Ascending aorta (tissue), 2 donors: ENCODE data around the gene HAND1. TPM values are rescaled to one million over a fixed set of nuclear protein-coding genes. Genes with fewer than 3 reads are reported as not detected.
"Not testable (repeated sequence)": the region's sequence is repeated elsewhere in the genome, so short reads cannot be mapped to it uniquely, and the experiment has no call there.

ENCODE experiments used
- DNase-seq, 2 donors: peaks; one replicate each; pipeline ENCODE4 v3.0.0-alpha.2; 2019; ENCODE audit warnings: low spot score in 2 of 2
- H3K27ac ChIP-seq, 2 donors: fragments of 200-600 bp; sonication (generic); one replicate each; pipeline ENCODE4 v1.5.1; 2016 to 2017; ENCODE audit warnings: mild to moderate bottlenecking in 1 of 2
- H3K27me3 ChIP-seq: fragments of 200-600 bp; sonication (generic); one replicate; pipeline ENCODE4 v1.5.1; 2017
- H3K36me3 ChIP-seq, 2 donors: fragments of 200-600 bp; sonication (generic); one replicate each; pipeline ENCODE4 v1.5.1; 2016
- H3K4me1 ChIP-seq, 2 donors: fragments of 200-600 bp; sonication (generic); one replicate each; pipeline ENCODE4 v1.5.1; 2016 to 2017; ENCODE audit warnings: mild to moderate bottlenecking in 1 of 2
- H3K4me3 ChIP-seq, 2 donors: fragments of 200-600 bp; sonication (generic); one replicate each; pipeline ENCODE4 v1.5.1; 2016 to 2017; ENCODE audit warnings: mild to moderate bottlenecking in 1 of 2
- H3K9me3 ChIP-seq, 2 donors: fragments of 200-600 bp; sonication (generic); one replicate each; pipeline ENCODE4 v1.5.1; 2016
- intact Hi-C: fragments of 100-400 bp; cut with DNase I; formaldehyde crosslinking; loops from one replicate; pipeline ENCODE4 v1.15.1; 2023
- total RNA-seq: library from RNA; depleted of rRNA; stranded (reverse); fragments of >200 nt; gene quantifications from one replicate; pipeline ENCODE4 v1.1.0, GENCODE V29; 2016
- TF ChIP-seq, protein P1 (sequence below), 3 experiments: fragments of 200-600 bp in 2 of 3; fragments of 450-650 bp in 1 of 3; sonication (generic) in 2 of 3; IDR thresholded peaks; one replicate each; pipeline ENCODE4 v1.5.1; 2016 to 2019; ENCODE audit warnings: antibody characterized with exemption in 3 of 3, mild to moderate bottlenecking in 1 of 3, moderate library complexity in 1 of 3

HAND1 gene
- total RNA-seq, 1 donor from 2014 or later: not detected

DNA sequence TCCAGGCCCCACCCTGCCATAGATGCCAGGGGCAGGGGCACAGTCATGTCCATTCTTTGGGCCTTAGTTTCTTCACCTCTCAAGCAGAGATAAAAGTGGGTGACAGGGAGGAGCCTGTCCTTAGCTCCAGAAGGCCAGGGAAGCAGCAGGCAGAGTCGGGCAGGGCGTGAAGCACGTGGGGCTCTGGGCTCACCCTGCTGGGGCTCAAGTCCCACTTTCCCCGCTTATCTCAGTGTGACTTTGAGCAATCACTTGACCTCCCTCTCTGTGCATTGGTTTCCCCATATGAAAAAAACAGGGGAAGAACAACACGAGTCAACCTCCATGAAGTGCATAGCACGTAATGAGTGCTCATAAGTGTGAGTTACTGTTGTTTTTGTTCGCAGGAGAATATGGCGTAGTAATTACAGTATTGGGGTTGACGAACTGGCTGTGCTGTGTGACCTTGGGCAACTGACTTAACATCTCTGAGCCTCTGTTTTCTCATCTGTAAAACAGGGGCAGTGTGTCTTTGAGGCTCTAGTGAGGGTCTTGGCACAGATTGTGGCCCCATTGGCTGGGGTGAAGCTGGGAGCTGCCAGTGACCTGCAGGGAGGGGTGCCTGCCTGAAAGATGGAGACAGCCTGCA lies 39.9 kb upstream of the HAND1 start:
- H3K4me3 ChIP-seq: no peak overlapping the region
- TF ChIP-seq, protein P1, sequence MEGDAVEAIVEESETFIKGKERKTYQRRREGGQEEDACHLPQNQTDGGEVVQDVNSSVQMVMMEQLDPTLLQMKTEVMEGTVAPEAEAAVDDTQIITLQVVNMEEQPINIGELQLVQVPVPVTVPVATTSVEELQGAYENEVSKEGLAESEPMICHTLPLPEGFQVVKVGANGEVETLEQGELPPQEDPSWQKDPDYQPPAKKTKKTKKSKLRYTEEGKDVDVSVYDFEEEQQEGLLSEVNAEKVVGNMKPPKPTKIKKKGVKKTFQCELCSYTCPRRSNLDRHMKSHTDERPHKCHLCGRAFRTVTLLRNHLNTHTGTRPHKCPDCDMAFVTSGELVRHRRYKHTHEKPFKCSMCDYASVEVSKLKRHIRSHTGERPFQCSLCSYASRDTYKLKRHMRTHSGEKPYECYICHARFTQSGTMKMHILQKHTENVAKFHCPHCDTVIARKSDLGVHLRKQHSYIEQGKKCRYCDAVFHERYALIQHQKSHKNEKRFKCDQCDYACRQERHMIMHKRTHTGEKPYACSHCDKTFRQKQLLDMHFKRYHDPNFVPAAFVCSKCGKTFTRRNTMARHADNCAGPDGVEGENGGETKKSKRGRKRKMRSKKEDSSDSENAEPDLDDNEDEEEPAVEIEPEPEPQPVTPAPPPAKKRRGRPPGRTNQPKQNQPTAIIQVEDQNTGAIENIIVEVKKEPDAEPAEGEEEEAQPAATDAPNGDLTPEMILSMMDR (IDR thresholded peaks at IDR 0.05): no peak
- DNase-seq: no peak
- H3K27me3 ChIP-seq: peaks cover 5% of the 10 kb centered on the region
- intact Hi-C loops: no loop called here
- H3K9me3 ChIP-seq: no peaks in the 10 kb centered on the region
- H3K36me3 ChIP-seq: no peaks in the 10 kb centered on the region
- H3K27ac ChIP-seq: no peak overlapping the region
- H3K4me1 ChIP-seq: no peaks in the 10 kb centered on the region

DNA sequence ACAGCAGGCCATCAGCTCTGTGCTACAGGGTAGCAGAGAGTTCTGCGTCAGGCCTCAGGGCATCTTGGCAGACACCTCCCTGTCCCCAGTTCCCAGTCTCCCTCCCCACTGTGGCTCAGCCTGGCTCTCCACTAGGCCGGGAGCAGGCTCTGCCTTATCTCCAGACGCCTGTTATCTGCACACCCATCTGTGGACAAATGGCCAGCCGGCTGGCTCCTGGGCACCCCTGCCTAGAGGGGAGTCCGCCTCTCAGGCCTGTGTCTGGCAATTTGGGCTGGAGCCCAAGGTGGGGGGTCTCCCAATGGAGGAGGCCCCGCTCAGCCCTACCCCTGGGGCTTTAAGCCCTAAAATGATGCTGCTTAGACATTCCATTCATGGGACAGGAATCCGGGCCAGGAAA lies 39.2 kb upstream of the HAND1 start:
- no peak for DNase-seq
- no peaks in the 10 kb centered on the region for H3K4me1 ChIP-seq
- intact Hi-C loops: no loop called here
- TF ChIP-seq, protein P1 (IDR thresholded peaks at IDR 0.05): no peak
- peaks cover 5% of the 10 kb centered on the region for H3K27me3 ChIP-seq
- no peak overlapping the region for H3K27ac ChIP-seq
- H3K9me3 ChIP-seq: no peaks in the 10 kb centered on the region
- no peak overlapping the region for H3K4me3 ChIP-seq
- no peaks in the 10 kb centered on the region for H3K36me3 ChIP-seq

DNA sequence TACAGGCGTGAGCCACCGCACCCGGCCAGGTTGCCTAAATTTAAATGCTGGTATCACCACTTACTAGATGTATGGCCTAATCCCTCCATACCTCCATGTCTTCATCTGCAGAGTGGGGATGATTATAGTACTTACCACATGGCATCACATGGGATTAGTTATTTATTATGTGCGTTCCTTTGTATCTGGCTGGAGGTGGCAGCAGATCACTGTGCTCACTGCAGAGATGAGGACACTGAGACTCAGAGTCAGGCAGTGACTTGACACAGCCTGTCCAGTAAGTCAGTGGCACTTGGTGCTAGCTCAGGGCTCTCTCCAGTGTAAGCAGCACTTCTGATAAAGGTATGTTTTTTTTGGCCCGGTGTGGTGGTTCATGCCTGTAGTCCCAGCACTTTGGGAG lies 38.4 kb upstream of the HAND1 start:
- no peak overlapping the region for H3K27ac ChIP-seq
- intact Hi-C loops: no loop called here
- H3K27me3 ChIP-seq: peaks cover 5% of the 10 kb centered on the region

DNA sequence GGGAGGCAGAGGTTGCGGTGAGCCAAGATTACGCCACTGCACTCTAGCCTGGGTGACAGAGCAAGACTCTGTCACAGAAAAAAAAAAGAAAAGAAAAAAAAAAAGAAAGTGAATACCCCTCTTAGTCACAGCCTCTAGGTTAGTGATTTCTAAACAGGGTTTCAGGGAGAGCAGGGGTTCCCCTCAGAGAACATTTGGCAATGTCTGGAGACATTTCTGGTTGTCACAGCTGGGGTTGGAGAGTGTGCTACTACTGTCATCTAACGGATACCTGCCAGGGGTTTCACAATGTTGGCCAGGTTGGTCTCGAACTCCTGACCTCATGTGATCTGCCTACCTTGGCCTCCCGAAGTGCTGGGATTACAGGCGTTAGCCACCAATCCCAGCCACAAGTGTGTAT lies 37.5 kb upstream of the HAND1 start:
- H3K36me3 ChIP-seq, DNase-seq, H3K9me3 ChIP-seq, H3K27me3 ChIP-seq, H3K4me3 ChIP-seq, intact Hi-C loops, H3K27ac ChIP-seq, H3K4me1 ChIP-seq: not testable (repeated sequence)

More for the DNA sequence above, 38.4 kb upstream of the HAND1 start:
- TF ChIP-seq, protein P1 (IDR thresholded peaks at IDR 0.05): no peak
- Histone ChIP-seq H3K4me1 (no peaks in the 10 kb centered on the region), H3K36me3 (no peaks in the 10 kb centered on the region), H3K9me3 (no peaks in the 10 kb centered on the region), H3K4me3 (no peak overlapping the region)
- no peak for DNase-seq

DNA sequence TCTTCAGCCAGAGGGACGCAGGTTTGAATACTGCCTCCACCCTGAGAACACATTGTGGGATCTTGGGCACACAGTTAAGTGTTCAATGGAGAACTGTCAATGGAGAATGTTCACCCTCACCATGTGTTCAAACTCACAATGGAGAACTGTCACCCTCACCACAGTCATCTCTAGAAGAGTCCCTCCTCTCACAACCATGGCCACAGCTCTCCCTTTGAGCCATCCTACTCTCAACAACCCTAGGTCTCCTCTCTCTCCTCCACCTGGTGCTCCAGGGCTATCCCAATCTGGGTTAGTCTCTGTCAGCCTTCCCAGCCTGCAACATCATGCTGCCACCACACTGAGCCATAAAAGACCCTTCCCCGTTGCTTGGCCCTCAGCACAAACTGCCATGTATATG lies 36.3 kb upstream of the HAND1 start:
- H3K4me1 ChIP-seq: no peaks in the 10 kb centered on the region
- no peaks in the 10 kb centered on the region for H3K27me3 ChIP-seq
- no peaks in the 10 kb centered on the region for H3K36me3 ChIP-seq
- no peaks in the 10 kb centered on the region for H3K9me3 ChIP-seq
- no peak overlapping the region for H3K27ac ChIP-seq
- DNase-seq: no peak
- TF ChIP-seq, protein P1 (IDR thresholded peaks at IDR 0.05): no peak
- intact Hi-C loops: no loop called here
- no peak overlapping the region for H3K4me3 ChIP-seq

DNA sequence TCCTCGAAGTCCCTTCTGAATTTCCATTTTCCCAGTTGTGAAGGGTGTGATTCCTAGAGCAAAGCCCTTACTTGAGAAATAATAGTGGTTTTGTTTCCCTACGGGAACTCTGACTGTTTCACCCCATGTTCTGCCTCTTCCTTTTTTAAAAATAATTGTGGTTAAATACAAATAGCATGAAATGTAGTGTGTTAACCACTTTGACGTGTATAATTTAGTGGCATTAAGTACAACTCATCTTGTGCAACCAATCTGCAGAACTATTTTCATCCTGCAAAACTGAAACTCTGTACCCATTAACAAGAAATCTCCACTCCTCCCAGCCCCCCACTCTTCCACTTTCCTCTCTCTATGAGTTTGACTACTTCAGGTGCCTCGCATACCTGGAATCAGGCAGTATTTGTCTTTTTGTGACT lies 35.6 kb upstream of the HAND1 start:
- Histone ChIP-seq H3K27me3 (no peaks in the 10 kb centered on the region), H3K4me1 (no peaks in the 10 kb centered on the region), H3K27ac (no peak overlapping the region), H3K4me3 (no peak overlapping the region), H3K36me3 (no peaks in the 10 kb centered on the region), H3K9me3 (no peaks in the 10 kb centered on the region)
- TF ChIP-seq, protein P1 (IDR thresholded peaks at IDR 0.05): no peak
- no peak for DNase-seq
- intact Hi-C loops: no loop called here
